ENCODE results near the gene RIF1. TPM values are rescaled to one million over a fixed set of nuclear protein-coding genes. Genes with fewer than 3 reads are reported as not detected.

The RIF1 gene
- total and polyA plus RNA-seq, 4 donors, result 2.2 to 26.9 (median 12.2) TPM

DNA sequence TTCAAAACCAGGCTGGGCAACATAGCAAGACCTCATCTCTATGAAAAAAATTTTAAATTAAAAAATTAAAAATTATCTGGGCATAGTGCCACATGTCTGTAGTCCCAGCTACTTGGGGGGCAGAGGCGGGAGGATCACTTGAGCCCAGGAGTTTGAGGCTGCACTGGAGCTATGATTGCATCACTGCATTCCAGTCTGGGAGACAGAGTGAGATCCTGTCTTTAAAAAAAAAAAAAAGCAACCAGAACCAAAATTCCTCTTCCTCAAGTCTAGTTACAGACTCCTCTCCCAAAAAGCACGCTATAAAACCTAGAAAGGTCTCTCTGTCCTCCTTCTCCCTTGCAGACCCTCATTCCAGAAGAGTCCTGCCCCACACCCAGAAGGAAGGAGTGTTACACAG, 28.4 kb upstream of the RIF1 start:
- H3K4me3 ChIP-seq (ENCODE audit: low read depth in 1 of 3, low read length in 3 of 3), result no peak overlapping the region
- H3K9me3 ChIP-seq (ENCODE audit: control insufficient read depth in 4 of 4, low read length in 3 of 4), result no peaks in the 10 kb centered on the region
- H3K27ac ChIP-seq (ENCODE audit: low read depth in 1 of 2, low read length in 2 of 2), result no peak overlapping the region
- DNase-seq (ENCODE audit: low spot score), result no peak
- no peaks in the 10 kb centered on the region for H3K4me1 ChIP-seq (ENCODE audit: control insufficient read depth in 4 of 4, insufficient read depth in 4 of 4, low read length in 3 of 4)
- WGBS, result 92% methylated on average over 2 of the region's 2 CpGs
- H3K36me3 ChIP-seq (ENCODE audit: control insufficient read depth in 4 of 4, insufficient read depth in 3 of 4, low read depth in 1 of 4, low read length in 3 of 4), result no peaks in the 10 kb centered on the region
- TF ChIP-seq FOXA1 (IDR thresholded peaks at IDR 0.05) (no peak), SP1 (IDR thresholded peaks at IDR 0.05) (no peak), RAD21 (IDR thresholded peaks at IDR 0.05) (no peak), HNF4G (IDR thresholded peaks at IDR 0.05) (no peak), RXRA (IDR thresholded peaks at IDR 0.05) (no peak), EGR1 (IDR thresholded peaks at IDR 0.05; ENCODE audit: low read depth in 2 of 2) (no peak), HNF4A (conservative IDR thresholded peaks at IDR 0.05) (no peak), TAF1 (conservative IDR thresholded peaks at IDR 0.05) (no peak), JUND (IDR thresholded peaks at IDR 0.05) (no peak), YY1 (IDR thresholded peaks at IDR 0.05) (no peak)
- TF ChIP-seq, protein P1, sequence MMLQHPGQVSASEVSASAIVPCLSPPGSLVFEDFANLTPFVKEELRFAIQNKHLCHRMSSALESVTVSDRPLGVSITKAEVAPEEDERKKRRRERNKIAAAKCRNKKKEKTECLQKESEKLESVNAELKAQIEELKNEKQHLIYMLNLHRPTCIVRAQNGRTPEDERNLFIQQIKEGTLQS (IDR thresholded peaks at IDR 0.05), result no peak
- TF ChIP-seq, protein P2, sequence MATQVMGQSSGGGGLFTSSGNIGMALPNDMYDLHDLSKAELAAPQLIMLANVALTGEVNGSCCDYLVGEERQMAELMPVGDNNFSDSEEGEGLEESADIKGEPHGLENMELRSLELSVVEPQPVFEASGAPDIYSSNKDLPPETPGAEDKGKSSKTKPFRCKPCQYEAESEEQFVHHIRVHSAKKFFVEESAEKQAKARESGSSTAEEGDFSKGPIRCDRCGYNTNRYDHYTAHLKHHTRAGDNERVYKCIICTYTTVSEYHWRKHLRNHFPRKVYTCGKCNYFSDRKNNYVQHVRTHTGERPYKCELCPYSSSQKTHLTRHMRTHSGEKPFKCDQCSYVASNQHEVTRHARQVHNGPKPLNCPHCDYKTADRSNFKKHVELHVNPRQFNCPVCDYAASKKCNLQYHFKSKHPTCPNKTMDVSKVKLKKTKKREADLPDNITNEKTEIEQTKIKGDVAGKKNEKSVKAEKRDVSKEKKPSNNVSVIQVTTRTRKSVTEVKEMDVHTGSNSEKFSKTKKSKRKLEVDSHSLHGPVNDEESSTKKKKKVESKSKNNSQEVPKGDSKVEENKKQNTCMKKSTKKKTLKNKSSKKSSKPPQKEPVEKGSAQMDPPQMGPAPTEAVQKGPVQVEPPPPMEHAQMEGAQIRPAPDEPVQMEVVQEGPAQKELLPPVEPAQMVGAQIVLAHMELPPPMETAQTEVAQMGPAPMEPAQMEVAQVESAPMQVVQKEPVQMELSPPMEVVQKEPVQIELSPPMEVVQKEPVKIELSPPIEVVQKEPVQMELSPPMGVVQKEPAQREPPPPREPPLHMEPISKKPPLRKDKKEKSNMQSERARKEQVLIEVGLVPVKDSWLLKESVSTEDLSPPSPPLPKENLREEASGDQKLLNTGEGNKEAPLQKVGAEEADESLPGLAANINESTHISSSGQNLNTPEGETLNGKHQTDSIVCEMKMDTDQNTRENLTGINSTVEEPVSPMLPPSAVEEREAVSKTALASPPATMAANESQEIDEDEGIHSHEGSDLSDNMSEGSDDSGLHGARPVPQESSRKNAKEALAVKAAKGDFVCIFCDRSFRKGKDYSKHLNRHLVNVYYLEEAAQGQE (IDR thresholded peaks at IDR 0.05), result no peak
- TF ChIP-seq, protein P3, sequence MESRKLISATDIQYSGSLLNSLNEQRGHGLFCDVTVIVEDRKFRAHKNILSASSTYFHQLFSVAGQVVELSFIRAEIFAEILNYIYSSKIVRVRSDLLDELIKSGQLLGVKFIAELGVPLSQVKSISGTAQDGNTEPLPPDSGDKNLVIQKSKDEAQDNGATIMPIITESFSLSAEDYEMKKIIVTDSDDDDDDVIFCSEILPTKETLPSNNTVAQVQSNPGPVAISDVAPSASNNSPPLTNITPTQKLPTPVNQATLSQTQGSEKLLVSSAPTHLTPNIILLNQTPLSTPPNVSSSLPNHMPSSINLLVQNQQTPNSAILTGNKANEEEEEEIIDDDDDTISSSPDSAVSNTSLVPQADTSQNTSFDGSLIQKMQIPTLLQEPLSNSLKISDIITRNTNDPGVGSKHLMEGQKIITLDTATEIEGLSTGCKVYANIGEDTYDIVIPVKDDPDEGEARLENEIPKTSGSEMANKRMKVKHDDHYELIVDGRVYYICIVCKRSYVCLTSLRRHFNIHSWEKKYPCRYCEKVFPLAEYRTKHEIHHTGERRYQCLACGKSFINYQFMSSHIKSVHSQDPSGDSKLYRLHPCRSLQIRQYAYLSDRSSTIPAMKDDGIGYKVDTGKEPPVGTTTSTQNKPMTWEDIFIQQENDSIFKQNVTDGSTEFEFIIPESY (IDR thresholded peaks at IDR 0.05), result no peak
- TF ChIP-seq, protein P4, sequence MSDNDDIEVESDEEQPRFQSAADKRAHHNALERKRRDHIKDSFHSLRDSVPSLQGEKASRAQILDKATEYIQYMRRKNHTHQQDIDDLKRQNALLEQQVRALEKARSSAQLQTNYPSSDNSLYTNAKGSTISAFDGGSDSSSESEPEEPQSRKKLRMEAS (IDR thresholded peaks at IDR 0.05), result no peak
- TF ChIP-seq, protein P5, sequence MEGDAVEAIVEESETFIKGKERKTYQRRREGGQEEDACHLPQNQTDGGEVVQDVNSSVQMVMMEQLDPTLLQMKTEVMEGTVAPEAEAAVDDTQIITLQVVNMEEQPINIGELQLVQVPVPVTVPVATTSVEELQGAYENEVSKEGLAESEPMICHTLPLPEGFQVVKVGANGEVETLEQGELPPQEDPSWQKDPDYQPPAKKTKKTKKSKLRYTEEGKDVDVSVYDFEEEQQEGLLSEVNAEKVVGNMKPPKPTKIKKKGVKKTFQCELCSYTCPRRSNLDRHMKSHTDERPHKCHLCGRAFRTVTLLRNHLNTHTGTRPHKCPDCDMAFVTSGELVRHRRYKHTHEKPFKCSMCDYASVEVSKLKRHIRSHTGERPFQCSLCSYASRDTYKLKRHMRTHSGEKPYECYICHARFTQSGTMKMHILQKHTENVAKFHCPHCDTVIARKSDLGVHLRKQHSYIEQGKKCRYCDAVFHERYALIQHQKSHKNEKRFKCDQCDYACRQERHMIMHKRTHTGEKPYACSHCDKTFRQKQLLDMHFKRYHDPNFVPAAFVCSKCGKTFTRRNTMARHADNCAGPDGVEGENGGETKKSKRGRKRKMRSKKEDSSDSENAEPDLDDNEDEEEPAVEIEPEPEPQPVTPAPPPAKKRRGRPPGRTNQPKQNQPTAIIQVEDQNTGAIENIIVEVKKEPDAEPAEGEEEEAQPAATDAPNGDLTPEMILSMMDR (IDR thresholded peaks at IDR 0.05; ENCODE audit: low read depth, low read length, missing input control), result no peak
- H3K9ac ChIP-seq (ENCODE audit: low read depth in 1 of 2, low read length in 2 of 2), result no peak overlapping the region
- H3K27me3 ChIP-seq (ENCODE audit: control insufficient read depth in 4 of 4, insufficient read depth in 4 of 4, low read length in 3 of 4), result no peaks in the 10 kb centered on the region

DNA sequence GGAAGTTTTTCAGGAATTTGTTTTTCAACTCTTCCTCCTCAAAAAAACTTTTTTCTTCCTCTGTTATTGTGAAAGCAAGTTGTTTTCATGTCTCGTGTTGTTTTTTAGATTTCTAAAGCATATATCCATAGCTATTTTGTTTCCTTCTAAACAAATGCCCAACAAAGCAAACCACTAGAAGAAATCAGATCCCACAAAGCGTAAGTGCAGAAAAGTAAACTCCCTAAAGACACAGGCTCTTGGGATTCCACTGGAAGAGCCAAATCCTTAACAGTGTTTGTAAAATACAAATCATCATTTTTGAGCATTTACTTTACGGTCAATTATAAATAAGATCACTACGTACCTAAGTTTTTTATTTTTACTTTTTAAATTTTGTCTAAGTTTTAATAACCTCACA, 21.7 kb upstream of the RIF1 start:
- WGBS, result 90% methylated on average over 4 of the region's 4 CpGs
- TF ChIP-seq HNF4A (conservative IDR thresholded peaks at IDR 0.05), result no peak
- TF ChIP-seq, protein P4 (IDR thresholded peaks at IDR 0.05), result no peak
- TF ChIP-seq RAD21 (IDR thresholded peaks at IDR 0.05), result no peak
- no peak for TF ChIP-seq SP1 (IDR thresholded peaks at IDR 0.05)
- TF ChIP-seq HNF4G (IDR thresholded peaks at IDR 0.05), result no peak
- TF ChIP-seq FOXA2 (IDR thresholded peaks at IDR 0.05), result no peak
- TF ChIP-seq RXRA (IDR thresholded peaks at IDR 0.05), result no peak
- no peak for TF ChIP-seq EGR1 (IDR thresholded peaks at IDR 0.05; ENCODE audit: low read depth in 2 of 2)
- TF ChIP-seq, protein P3 (IDR thresholded peaks at IDR 0.05), result no peak
- TF ChIP-seq, protein P5 (IDR thresholded peaks at IDR 0.05; ENCODE audit: low read depth, low read length, missing input control), result no peak

More for the DNA sequence above, 21.7 kb upstream of the RIF1 start:
- H3K27ac ChIP-seq (ENCODE audit: low read depth in 1 of 2, low read length in 2 of 2), result no peak overlapping the region
- no peaks in the 10 kb centered on the region for H3K36me3 ChIP-seq (ENCODE audit: control insufficient read depth in 4 of 4, insufficient read depth in 3 of 4, low read depth in 1 of 4, low read length in 3 of 4)
- H3K27me3 ChIP-seq (ENCODE audit: control insufficient read depth in 4 of 4, insufficient read depth in 4 of 4, low read length in 3 of 4), result no peaks in the 10 kb centered on the region
- no peaks in the 10 kb centered on the region for H3K9me3 ChIP-seq (ENCODE audit: control insufficient read depth in 4 of 4, low read length in 3 of 4)
- no peak overlapping the region for H3K4me3 ChIP-seq (ENCODE audit: low read depth in 1 of 3, low read length in 3 of 3)
- no peaks in the 10 kb centered on the region for H3K4me1 ChIP-seq (ENCODE audit: control insufficient read depth in 4 of 4, insufficient read depth in 4 of 4, low read length in 3 of 4)
- DNase-seq (ENCODE audit: low spot score), result no peak
- no peak overlapping the region for H3K9ac ChIP-seq (ENCODE audit: low read depth in 1 of 2, low read length in 2 of 2)
